A172 (cell line): ENCODE data around the gene PLK5. TPM values are rescaled to one million over a fixed set of nuclear protein-coding genes. Genes with fewer than 3 reads are reported as not detected.
"Not testable (repeated sequence)": the region's sequence is repeated elsewhere in the genome, so short reads cannot be mapped to it uniquely, and the experiment has no call there.

ENCODE experiments used
- DNase-seq: peaks from one replicate; pipeline ENCODE4 v3.0.0-alpha.2; 2015; ENCODE audit warnings: low spot score
- total RNA-seq: library from RNA; depleted of rRNA; stranded (reverse); fragments of >200 nt; shearing (Covaris generic); gene quantifications from 2 replicates; pipeline ENCODE4 v1.2.3, GENCODE V29; 2014; rRNA removed

PLK5 gene
- 0.22 TPM in 1 of 2 replicates, not detected in the other for total RNA-seq

- DNase-seq, result no peak
Observed at GRCh38 chr19:1523412-1524286, at the start of gene PLK5. Gene PLK5 (plus strand): TSS chr19:1524077. CDS start chr19:1526997, 2,920 bp downstream.

GRCh38 chr19:1474765-1475351 lies 49.0 kb upstream of the PLK5 start:
- DNase-seq, result no peak

- DNase-seq, result no peak
Observed at GRCh38 chr19:1475751-1476437, 48.0 kb upstream of the PLK5 start.

- DNase-seq, result not testable (repeated sequence)
Observed at GRCh38 chr19:1477056-1477455, 46.8 kb upstream of the PLK5 start.

- DNase-seq, result peak; percentile 90
Observed at GRCh38 chr19:1478934-1479707, 44.8 kb upstream of the PLK5 start, which contains the start of gene C19orf25. Gene C19orf25 (minus strand): TSS chr19:1479215. CDS start chr19:1478903, 312 bp downstream.

- DNase-seq, result no peak
Observed at GRCh38 chr19:1481224-1481892, 42.5 kb upstream of the PLK5 start.

- no peak for DNase-seq
Observed at GRCh38 chr19:1481893-1482360, 42.0 kb upstream of the PLK5 start.

GRCh38 chr19:1482361-1483130 lies 41.3 kb upstream of the PLK5 start:
- DNase-seq, result no peak

GRCh38 chr19:1483131-1483978 lies 40.5 kb upstream of the PLK5 start:
- DNase-seq, result no peak

- no peak for DNase-seq
Observed at GRCh38 chr19:1483979-1484428, 39.9 kb upstream of the PLK5 start.

- DNase-seq, result no peak
Observed at GRCh38 chr19:1486720-1487575, 36.9 kb upstream of the PLK5 start.

GRCh38 chr19:1487576-1488281 lies 36.1 kb upstream of the PLK5 start:
- DNase-seq, result no peak

GRCh38 chr19:1488282-1488601 lies 35.6 kb upstream of the PLK5 start:
- no peak for DNase-seq

- no peak for DNase-seq
Observed at GRCh38 chr19:1489463-1490310, 34.2 kb upstream of the PLK5 start.

GRCh38 chr19:1490311-1491113 lies 33.4 kb upstream of the PLK5 start, which contains the start of gene PCSK4:
Gene PCSK4 (minus strand): TSS chr19:1490350. CDS start chr19:1490346, 4 bp downstream.
- DNase-seq, result peak; percentile 98
